Activated CD8-positive, alpha-beta memory T cell treated with anti-CD3 and anti-CD28 coated beads for 36 hours (primary cell): ENCODE measurements around the gene SLC6A18. TPM values are rescaled to one million over a fixed set of nuclear protein-coding genes. Genes with fewer than 3 reads are reported as not detected.

ENCODE experiments used
- CTCF ChIA-PET: fragments of 350-600 bp; sonication (Branson Sonifier 250); formaldehyde crosslinking; loops from one replicate; lab custom pipeline; 2021; ENCODE audit warnings: antibody characterized with exemption; lab: Charles Lee
- POLR2A ChIA-PET: fragments of 350-600 bp; sonication (Branson Sonifier 250); formaldehyde crosslinking; loops from one replicate; lab custom pipeline; 2021; ENCODE audit warnings: antibody characterized with exemption; lab: Charles Lee
- total RNA-seq, 2 experiments: library from RNA; stranded (reverse); gene quantifications; one replicate each; pipeline ENCODE4 v1.2.3, GENCODE V29; 2021

Gene SLC6A18
- total RNA-seq, 2 experiments from 2014 or later = not detected

GRCh38 chr5:1212881-1213280 is 12.3 kb upstream of the SLC6A18 start:
- CTCF ChIA-PET = no interaction called here
- POLR2A ChIA-PET = no interaction called here

GRCh38 chr5:1213508-1214162 is 11.5 kb upstream of the SLC6A18 start:
- ChIA-PET POLR2A (no interaction called here), CTCF (no interaction called here)

- POLR2A ChIA-PET = no interaction called here
- CTCF ChIA-PET = no interaction called here
These were observed 10.8 kb upstream of the SLC6A18 start for GRCh38 chr5:1214163-1214935.

GRCh38 chr5:1214936-1215220 is 10.3 kb upstream of the SLC6A18 start:
- POLR2A ChIA-PET = no interaction called here
- CTCF ChIA-PET = no interaction called here

- POLR2A ChIA-PET = no interaction called here
These were observed 9.7 kb upstream of the SLC6A18 start for GRCh38 chr5:1215320-1216096.

GRCh38 chr5:1216211-1216917 is 8.8 kb upstream of the SLC6A18 start:
- ChIA-PET CTCF (no interaction called here), POLR2A (no interaction called here)

More at GRCh38 chr5:1215320-1216096, 9.7 kb upstream of the SLC6A18 start:
- CTCF ChIA-PET = no interaction called here

GRCh38 chr5:1216918-1217295 is 8.3 kb upstream of the SLC6A18 start:
- CTCF ChIA-PET = no interaction called here
- POLR2A ChIA-PET = no interaction called here

GRCh38 chr5:1217596-1218206 is 7.5 kb upstream of the SLC6A18 start:
- ChIA-PET POLR2A (no interaction called here), CTCF (no interaction called here)

- POLR2A ChIA-PET = no interaction called here
- CTCF ChIA-PET = no interaction called here
These were observed 6.7 kb upstream of the SLC6A18 start for GRCh38 chr5:1218351-1219080.

- POLR2A ChIA-PET = no interaction called here
- CTCF ChIA-PET = no interaction called here
These were observed 5.9 kb upstream of the SLC6A18 start for GRCh38 chr5:1219098-1219767.

GRCh38 chr5:1219768-1220100 is 5.4 kb upstream of the SLC6A18 start:
- ChIA-PET POLR2A (no interaction called here), CTCF (no interaction called here)

GRCh38 chr5:1220351-1220750 is 4.8 kb upstream of the SLC6A18 start:
- CTCF ChIA-PET = no interaction called here
- POLR2A ChIA-PET = no interaction called here

GRCh38 chr5:1220831-1221230 is 4.3 kb upstream of the SLC6A18 start:
- CTCF ChIA-PET = no interaction called here
- POLR2A ChIA-PET = no interaction called here

GRCh38 chr5:1221721-1222120 is 3.5 kb upstream of the SLC6A18 start:
- ChIA-PET POLR2A (no interaction called here), CTCF (no interaction called here)

GRCh38 chr5:1222147-1222546 is 3.0 kb upstream of the SLC6A18 start:
- ChIA-PET CTCF (no interaction called here), POLR2A (no interaction called here)

GRCh38 chr5:1222621-1223277 is 2.4 kb upstream of the SLC6A18 start:
- ChIA-PET POLR2A (no interaction called here), CTCF (no interaction called here)

GRCh38 chr5:1223278-1223670 is 1.9 kb upstream of the SLC6A18 start:
- ChIA-PET CTCF (no interaction called here), POLR2A (no interaction called here)

GRCh38 chr5:1224631-1225030 is 550 bp upstream of the SLC6A18 start:
- CTCF ChIA-PET = no interaction called here
- POLR2A ChIA-PET = no interaction called here
